ENCODE measurements around the gene HVCN1. TPM values are rescaled to one million over a fixed set of nuclear protein-coding genes. Genes with fewer than 3 reads are reported as not detected.

The HVCN1 gene
- total and polyA plus RNA-seq, 2 of the 13 experiments (the other 11 are each of a cell fraction or from before 2014, with no cell fraction given), result 0.49 to 1.3 TPM

DNA sequence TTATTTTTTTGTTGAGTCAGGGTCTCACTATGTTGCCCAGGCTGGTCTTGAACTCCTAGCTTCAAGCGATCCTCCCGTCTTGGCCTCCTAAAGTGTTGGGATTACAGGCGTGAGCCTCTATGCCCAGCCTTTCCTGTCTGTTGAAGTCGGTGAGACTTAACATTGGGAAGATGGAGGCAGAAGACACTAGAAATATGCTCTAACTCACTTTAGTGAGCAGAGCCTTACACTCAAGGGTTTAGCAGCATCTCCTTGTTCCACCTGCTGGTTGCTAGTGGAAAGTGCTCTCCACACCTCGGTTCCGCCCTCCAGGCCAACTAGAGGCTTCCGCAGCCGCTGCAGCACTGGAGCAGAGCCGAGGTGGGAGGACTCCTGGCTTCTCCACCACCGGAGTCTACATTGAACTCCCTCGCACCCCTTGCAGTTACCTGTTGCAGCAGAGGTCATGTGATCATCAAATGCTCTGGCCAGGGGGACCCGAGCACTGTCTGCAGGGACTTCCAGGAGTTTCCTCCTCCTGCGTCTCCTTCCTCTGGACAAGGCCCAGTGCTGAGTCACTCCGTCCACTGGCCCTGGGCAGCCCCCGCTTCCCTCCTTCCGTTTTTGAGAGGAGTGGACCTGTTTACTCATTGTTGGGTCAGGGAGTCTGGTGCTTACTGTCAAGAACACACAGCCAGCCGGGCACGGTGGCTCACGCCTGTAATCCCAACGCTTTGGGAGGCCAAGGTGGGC lies 9.4 kb upstream of the HVCN1 start:
- H3K9me3 ChIP-seq (ENCODE audit: low read length), result no peaks in the 10 kb centered on the region
- CTCF ChIA-PET (ENCODE audit: low intra/inter-chr PET ratio, low total read pairs), result interaction anchor here (0.7 to 1.2 kb wide), 5 partner anchors 98 to 248 kb away, joined by 3 to 6 read pairs (median 3); partner anchors contain the start of genes ARPC3 and FAM216A
- peaks cover 2 to 21% of the 10 kb centered on the region in 2 experiments; a peak in 3 of 5 replicates for H3K27me3 ChIP-seq (ENCODE audit: control insufficient read depth in 1 of 2, insufficient read depth in 2 of 2, low read length in 2 of 2)
- peak overlapping the region; percentile 98 for H3K4me2 ChIP-seq (ENCODE audit: low read depth, low read length)
- POLR2A ChIA-PET, result no interaction called here
- H3K4me1 ChIP-seq (ENCODE audit: insufficient read depth, low read length), result peaks cover 24% of the 10 kb centered on the region
- H3K27ac ChIP-seq (ENCODE audit: extremely low read length, insufficient read depth, low read length), result no peak overlapping the region
- no peaks in the 10 kb centered on the region for H4K20me1 ChIP-seq (ENCODE audit: insufficient read depth, low read length)
- BruUV-seq (replicated peaks), result no TSS peak
- H3K79me2 ChIP-seq (ENCODE audit: insufficient read depth, low read length), result no peaks in the 10 kb centered on the region
- ATAC-seq (peak; percentile 95), FAIRE-seq (peak; percentile 96), DNase-seq (ENCODE audit: low spot score) (peak; percentile 81)
- peak overlapping the region; percentile 48; the same call in 1 of the 2 replicates for H3K9ac ChIP-seq (ENCODE audit: insufficient read depth, low read depth, low read length)
- H2AFZ ChIP-seq (ENCODE audit: low read length), result no peak overlapping the region
- intact Hi-C loops (cut with micrococcal nuclease; ENCODE audit: unreplicated experiment), result loop anchor here (2.0 to 5.0 kb wide), 2 partner anchors 189 to 230 kb away; partner anchors contain the start of genes FAM216A and GPN3
- 8% methylated on average over 8 of the region's 20 CpGs for WGBS (ENCODE audit: low lambda C conversion rate)
- H3K4me3 ChIP-seq (replicated peaks in 1 of 3; ENCODE audit: insufficient read depth in 1 of 3, low read depth in 2 of 3, low read length in 3 of 3), result peak overlapping the region; percentile 20 to 74 (median 54); a peak in 5 of 6 replicates
- in situ Hi-C loops (cut with HindIII; ENCODE audit: extremely low pct_ligation_motif_present, low pct_unique_long_range_greater_than_20kb), result no loop called here
- H3K36me3 ChIP-seq (replicated peaks in 1 of 2; ENCODE audit: control insufficient read depth in 1 of 2, insufficient read depth in 2 of 2, low read length in 2 of 2), result no peaks in the 10 kb centered on the region
- TF ChIP-seq HNF4A (CRISPR knock-in tag; IDR thresholded peaks at IDR 0.05) (no peak), KLF11 (CRISPR knock-in tag; IDR thresholded peaks at IDR 0.05) (0 out of 2 replicates have a peak, but pooled peaks have one; percentile 29), STAT5B (CRISPR knock-in tag; IDR thresholded peaks at IDR 0.05) (no peak)
- TF ChIP-seq, protein P1, sequence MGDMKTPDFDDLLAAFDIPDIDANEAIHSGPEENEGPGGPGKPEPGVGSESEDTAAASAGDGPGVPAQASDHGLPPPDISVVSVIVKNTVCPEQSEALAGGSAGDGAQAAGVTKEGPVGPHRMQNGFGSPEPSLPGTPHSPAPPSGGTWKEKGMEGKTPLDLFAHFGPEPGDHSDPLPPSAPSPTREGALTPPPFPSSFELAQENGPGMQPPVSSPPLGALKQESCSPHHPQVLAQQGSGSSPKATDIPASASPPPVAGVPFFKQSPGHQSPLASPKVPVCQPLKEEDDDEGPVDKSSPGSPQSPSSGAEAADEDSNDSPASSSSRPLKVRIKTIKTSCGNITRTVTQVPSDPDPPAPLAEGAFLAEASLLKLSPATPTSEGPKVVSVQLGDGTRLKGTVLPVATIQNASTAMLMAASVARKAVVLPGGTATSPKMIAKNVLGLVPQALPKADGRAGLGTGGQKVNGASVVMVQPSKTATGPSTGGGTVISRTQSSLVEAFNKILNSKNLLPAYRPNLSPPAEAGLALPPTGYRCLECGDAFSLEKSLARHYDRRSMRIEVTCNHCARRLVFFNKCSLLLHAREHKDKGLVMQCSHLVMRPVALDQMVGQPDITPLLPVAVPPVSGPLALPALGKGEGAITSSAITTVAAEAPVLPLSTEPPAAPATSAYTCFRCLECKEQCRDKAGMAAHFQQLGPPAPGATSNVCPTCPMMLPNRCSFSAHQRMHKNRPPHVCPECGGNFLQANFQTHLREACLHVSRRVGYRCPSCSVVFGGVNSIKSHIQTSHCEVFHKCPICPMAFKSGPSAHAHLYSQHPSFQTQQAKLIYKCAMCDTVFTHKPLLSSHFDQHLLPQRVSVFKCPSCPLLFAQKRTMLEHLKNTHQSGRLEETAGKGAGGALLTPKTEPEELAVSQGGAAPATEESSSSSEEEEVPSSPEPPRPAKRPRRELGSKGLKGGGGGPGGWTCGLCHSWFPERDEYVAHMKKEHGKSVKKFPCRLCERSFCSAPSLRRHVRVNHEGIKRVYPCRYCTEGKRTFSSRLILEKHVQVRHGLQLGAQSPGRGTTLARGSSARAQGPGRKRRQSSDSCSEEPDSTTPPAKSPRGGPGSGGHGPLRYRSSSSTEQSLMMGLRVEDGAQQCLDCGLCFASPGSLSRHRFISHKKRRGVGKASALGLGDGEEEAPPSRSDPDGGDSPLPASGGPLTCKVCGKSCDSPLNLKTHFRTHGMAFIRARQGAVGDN (CRISPR knock-in tag; IDR thresholded peaks at IDR 0.05), result peak; percentile 66
- TF ChIP-seq, protein P2, sequence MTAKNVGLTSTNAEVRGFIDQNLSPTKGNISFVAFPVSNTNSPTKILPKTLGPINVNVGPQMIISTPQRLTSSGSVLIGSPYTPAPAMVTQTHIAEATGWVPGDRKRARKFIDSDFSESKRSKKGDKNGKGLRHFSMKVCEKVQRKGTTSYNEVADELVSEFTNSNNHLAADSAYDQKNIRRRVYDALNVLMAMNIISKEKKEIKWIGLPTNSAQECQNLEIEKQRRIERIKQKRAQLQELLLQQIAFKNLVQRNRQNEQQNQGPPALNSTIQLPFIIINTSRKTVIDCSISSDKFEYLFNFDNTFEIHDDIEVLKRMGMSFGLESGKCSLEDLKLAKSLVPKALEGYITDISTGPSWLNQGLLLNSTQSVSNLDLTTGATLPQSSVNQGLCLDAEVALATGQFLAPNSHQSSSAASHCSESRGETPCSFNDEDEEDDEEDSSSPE (CRISPR knock-in tag; IDR thresholded peaks at IDR 0.05), result 0 out of 2 replicates have a peak, but pooled peaks have one; percentile 31
- TF ChIP-seq, protein P3, sequence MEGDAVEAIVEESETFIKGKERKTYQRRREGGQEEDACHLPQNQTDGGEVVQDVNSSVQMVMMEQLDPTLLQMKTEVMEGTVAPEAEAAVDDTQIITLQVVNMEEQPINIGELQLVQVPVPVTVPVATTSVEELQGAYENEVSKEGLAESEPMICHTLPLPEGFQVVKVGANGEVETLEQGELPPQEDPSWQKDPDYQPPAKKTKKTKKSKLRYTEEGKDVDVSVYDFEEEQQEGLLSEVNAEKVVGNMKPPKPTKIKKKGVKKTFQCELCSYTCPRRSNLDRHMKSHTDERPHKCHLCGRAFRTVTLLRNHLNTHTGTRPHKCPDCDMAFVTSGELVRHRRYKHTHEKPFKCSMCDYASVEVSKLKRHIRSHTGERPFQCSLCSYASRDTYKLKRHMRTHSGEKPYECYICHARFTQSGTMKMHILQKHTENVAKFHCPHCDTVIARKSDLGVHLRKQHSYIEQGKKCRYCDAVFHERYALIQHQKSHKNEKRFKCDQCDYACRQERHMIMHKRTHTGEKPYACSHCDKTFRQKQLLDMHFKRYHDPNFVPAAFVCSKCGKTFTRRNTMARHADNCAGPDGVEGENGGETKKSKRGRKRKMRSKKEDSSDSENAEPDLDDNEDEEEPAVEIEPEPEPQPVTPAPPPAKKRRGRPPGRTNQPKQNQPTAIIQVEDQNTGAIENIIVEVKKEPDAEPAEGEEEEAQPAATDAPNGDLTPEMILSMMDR (CRISPR knock-in tag; IDR thresholded peaks at IDR 0.05), result peak; percentile 84
- TF ChIP-seq, protein P4, sequence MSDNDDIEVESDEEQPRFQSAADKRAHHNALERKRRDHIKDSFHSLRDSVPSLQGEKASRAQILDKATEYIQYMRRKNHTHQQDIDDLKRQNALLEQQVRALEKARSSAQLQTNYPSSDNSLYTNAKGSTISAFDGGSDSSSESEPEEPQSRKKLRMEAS (IDR thresholded peaks at IDR 0.05), result peak; percentile 7; the same call in 1 of the 2 replicates
- TF ChIP-seq, protein P5, sequence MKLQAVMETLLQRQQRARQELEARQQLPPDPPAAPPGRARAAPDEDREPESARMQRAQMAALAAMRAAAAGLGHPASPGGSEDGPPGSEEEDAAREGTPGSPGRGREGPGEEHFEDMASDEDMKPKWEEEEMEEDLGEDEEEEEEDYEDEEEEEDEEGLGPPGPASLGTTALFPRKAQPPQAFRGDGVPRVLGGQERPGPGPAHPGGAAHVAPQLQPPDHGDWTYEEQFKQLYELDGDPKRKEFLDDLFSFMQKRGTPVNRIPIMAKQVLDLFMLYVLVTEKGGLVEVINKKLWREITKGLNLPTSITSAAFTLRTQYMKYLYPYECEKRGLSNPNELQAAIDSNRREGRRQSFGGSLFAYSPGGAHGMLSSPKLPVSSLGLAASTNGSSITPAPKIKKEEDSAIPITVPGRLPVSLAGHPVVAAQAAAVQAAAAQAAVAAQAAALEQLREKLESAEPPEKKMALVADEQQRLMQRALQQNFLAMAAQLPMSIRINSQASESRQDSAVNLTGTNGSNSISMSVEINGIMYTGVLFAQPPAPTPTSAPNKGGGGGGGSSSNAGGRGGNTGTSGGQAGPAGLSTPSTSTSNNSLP (IDR thresholded peaks at IDR 0.05; ENCODE audit: low read depth, low read length), result no peak
- TF ChIP-seq, protein P6, sequence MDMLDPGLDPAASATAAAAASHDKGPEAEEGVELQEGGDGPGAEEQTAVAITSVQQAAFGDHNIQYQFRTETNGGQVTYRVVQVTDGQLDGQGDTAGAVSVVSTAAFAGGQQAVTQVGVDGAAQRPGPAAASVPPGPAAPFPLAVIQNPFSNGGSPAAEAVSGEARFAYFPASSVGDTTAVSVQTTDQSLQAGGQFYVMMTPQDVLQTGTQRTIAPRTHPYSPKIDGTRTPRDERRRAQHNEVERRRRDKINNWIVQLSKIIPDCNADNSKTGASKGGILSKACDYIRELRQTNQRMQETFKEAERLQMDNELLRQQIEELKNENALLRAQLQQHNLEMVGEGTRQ (IDR thresholded peaks at IDR 0.05; ENCODE audit: low read depth, low read length), result 0 out of 2 replicates have a peak, but pooled peaks have one; percentile 4
- TF ChIP-seq, protein P6 (CRISPR knock-in tag; IDR thresholded peaks at IDR 0.05; ENCODE audit: borderline replicate concordance), result no peak
